IMR-90 (cell line): ENCODE results near the gene MIPEP. TPM values are rescaled to one million over a fixed set of nuclear protein-coding genes. Genes with fewer than 3 reads are reported as not detected.

Source experiments
- ATAC-seq: fragments of 200-7000 bp; cut with Tn5 transposase; 2 replicates; pipeline ENCODE4 v1.9.1; 2020; ENCODE audit warnings: low read depth, mild to moderate bottlenecking, moderate library complexity
- BruUV-seq: library from RNA; stranded (reverse); fragments of 400-500 nt; replicated peaks from 2 replicates; lab custom pipeline; 2021; lab: Mats Ljungman, UMichigan
- CTCF ChIA-PET: fragments of 300-600 bp; formaldehyde crosslinking; extraction: SDS; loops from one replicate; lab custom pipeline; 2021; ENCODE audit warnings: antibody characterized with exemption; lab: Yijun Ruan, JAX
- POLR2A ChIA-PET: fragments of 300-600 bp; sonication (Branson Sonifier 250); formaldehyde crosslinking; loops from one replicate; lab custom pipeline; 2022; ENCODE audit warnings: antibody characterized with exemption; ENCODE audit not compliant: unreplicated experiment; lab: Charles Lee
- DNase-seq: peaks from one replicate; pipeline ENCODE4 v3.0.0; 2013
- H2AFZ ChIP-seq: replicated peaks from 2 replicates; pipeline ENCODE3; 2013; ENCODE audit warnings: low read length, mild to moderate bottlenecking; ENCODE audit not compliant: poor library complexity
- H2AK5ac ChIP-seq: 2 replicates; pipeline ENCODE4 v1.6.1; 2013; ENCODE audit warnings: low read depth, low read length, inconsistent platforms
- H2AK9ac ChIP-seq: replicated peaks from 2 replicates; pipeline ENCODE3; 2013; ENCODE audit warnings: mild to moderate bottlenecking, low read depth, low read length, moderate library complexity; ENCODE audit not compliant: poor library complexity
- H2BK120ac ChIP-seq: 2 replicates; pipeline ENCODE4 v1.6.1; 2013; ENCODE audit warnings: low read depth, low read length, inconsistent platforms
- H2BK15ac ChIP-seq: 3 replicates; pipeline ENCODE4 v1.6.1; 2013; ENCODE audit warnings: low read depth, low read length, inconsistent platforms
- H2BK20ac ChIP-seq: 2 replicates; pipeline ENCODE4 v1.6.1; 2013; ENCODE audit warnings: low read depth, mild to moderate bottlenecking, inconsistent platforms, low read length, moderate library complexity
- H2BK5ac ChIP-seq: 2 replicates; pipeline ENCODE4 v1.6.1; 2013; ENCODE audit warnings: mild to moderate bottlenecking, low read depth, low read length, inconsistent platforms; ENCODE audit not compliant: poor library complexity, severe bottlenecking
- H3K14ac ChIP-seq: replicated peaks from 2 replicates; pipeline ENCODE4 v1.6.1; 2013; ENCODE audit warnings: low read depth, low read length, inconsistent platforms
- H3K18ac ChIP-seq: 2 replicates; pipeline ENCODE4 v1.6.1; 2013; ENCODE audit warnings: low read depth, low read length, control low read depth
- H3K23ac ChIP-seq: 2 replicates; pipeline ENCODE4 v1.6.1; 2013; ENCODE audit warnings: low read depth, low read length, inconsistent platforms
- H3K27ac ChIP-seq: 2 replicates; pipeline ENCODE4 v1.5.1; 2013; ENCODE audit warnings: mild to moderate bottlenecking, control low read depth, low read length; ENCODE audit not compliant: insufficient read depth
- H3K27me3 ChIP-seq: 2 replicates; pipeline ENCODE4 v1.6.1; 2013; ENCODE audit warnings: low read length; ENCODE audit not compliant: control insufficient read depth, insufficient read depth
- H3K36me3 ChIP-seq: 2 replicates; pipeline ENCODE4 v1.6.1; 2013; ENCODE audit warnings: low read length, mixed read lengths; ENCODE audit not compliant: control insufficient read depth, insufficient read depth
- H3K4ac ChIP-seq: 2 replicates; pipeline ENCODE4 v1.6.1; 2013; ENCODE audit warnings: low read depth, low read length, inconsistent platforms
- H3K4me1 ChIP-seq: 2 replicates; pipeline ENCODE4 v1.6.1; 2013; ENCODE audit warnings: low read length, mixed read lengths; ENCODE audit not compliant: control insufficient read depth, insufficient read depth
- H3K4me2 ChIP-seq: 2 replicates; pipeline ENCODE4 v1.6.1; 2013; ENCODE audit warnings: low read depth, mild to moderate bottlenecking, control low read depth, low read length, moderate library complexity
- H3K4me3 ChIP-seq: 2 replicates; pipeline ENCODE4 v1.5.1; 2013; ENCODE audit warnings: low read depth, mild to moderate bottlenecking, control low read depth, low read length, moderate library complexity; ENCODE audit not compliant: insufficient read depth
- H3K56ac ChIP-seq: 2 replicates; pipeline ENCODE4 v1.6.1; 2013; ENCODE audit warnings: low read length, inconsistent platforms; ENCODE audit not compliant: insufficient read depth; ENCODE audit errors: extremely low read depth
- H3K79me1 ChIP-seq, 2 experiments: 2 replicates each; pipeline ENCODE4 v1.6.1; 2013; ENCODE audit warnings: low read length in 2 of 2, inconsistent platforms in 1 of 2, low read depth in 1 of 2
- H3K9ac ChIP-seq: 2 replicates; pipeline ENCODE4 v1.6.1; 2013; ENCODE audit warnings: low read depth, low read length, control low read depth
- H3K9me1 ChIP-seq: 2 replicates; pipeline ENCODE4 v1.6.1; 2013; ENCODE audit warnings: low read length, inconsistent platforms; ENCODE audit not compliant: insufficient read depth
- H3K9me3 ChIP-seq: 2 replicates; pipeline ENCODE4 v1.6.1; 2013; ENCODE audit warnings: low read length; ENCODE audit not compliant: control insufficient read depth, insufficient read depth
- H4K20me1 ChIP-seq: 2 replicates; pipeline ENCODE4 v1.6.1; 2013; ENCODE audit warnings: low read length, inconsistent platforms; ENCODE audit not compliant: insufficient read depth
- H4K5ac ChIP-seq: 2 replicates; pipeline ENCODE4 v1.6.1; 2013; ENCODE audit warnings: mild to moderate bottlenecking, low read depth, low read length, control low read depth
- H4K8ac ChIP-seq, 2 experiments: 2 replicates each; pipeline ENCODE4 v1.6.1; 2013; ENCODE audit warnings: low read depth in 2 of 2, low read length in 2 of 2, control low read depth in 1 of 2, inconsistent platforms in 1 of 2
- H4K91ac ChIP-seq: 2 replicates; pipeline ENCODE4 v1.6.1; 2013; ENCODE audit warnings: low read depth, low read length, inconsistent platforms; ENCODE audit not compliant: insufficient read depth
- BHLHE40 ChIP-seq: fragments of 150-350 bp; IDR thresholded peaks from 2 replicates; pipeline ENCODE4 v1.6.1; 2016; ENCODE audit warnings: mild to moderate bottlenecking, low read depth, low read length
- CEBPB ChIP-seq: IDR thresholded peaks from 2 replicates; pipeline ENCODE4 v1.6.1; 2012; ENCODE audit warnings: low read depth, low read length, improper control_type of control experiment
- CHD1 ChIP-seq: IDR thresholded peaks from 2 replicates; pipeline ENCODE4 v1.6.1; 2012; ENCODE audit warnings: low read depth, low read length, improper control_type of control experiment
- FOS ChIP-seq: fragments of 150-350 bp; IDR thresholded peaks from 2 replicates; pipeline ENCODE4 v1.6.1; 2016; ENCODE audit warnings: low read depth, low read length
- MAFK ChIP-seq: IDR thresholded peaks from 2 replicates; pipeline ENCODE4 v1.6.1; 2012; ENCODE audit warnings: low read depth, low read length, improper control_type of control experiment
- MAZ ChIP-seq: IDR thresholded peaks from 2 replicates; pipeline ENCODE4 v1.6.1; 2012; ENCODE audit warnings: low read depth, mild to moderate bottlenecking, low read length, improper control_type of control experiment, moderate library complexity, borderline replicate concordance
- MXI1 ChIP-seq: IDR thresholded peaks from 2 replicates; pipeline ENCODE4 v1.6.1; 2012; ENCODE audit warnings: low read depth, mild to moderate bottlenecking, low read length, moderate library complexity, borderline replicate concordance
- NFE2L2 ChIP-seq: fragments of 150-350 bp; IDR thresholded peaks from 2 replicates; pipeline ENCODE4 v1.6.1; 2016; ENCODE audit warnings: low read depth, mild to moderate bottlenecking, low read length
- POLR2A ChIP-seq: IDR thresholded peaks from 2 replicates; pipeline ENCODE4 v1.6.1; 2012; ENCODE audit warnings: mild to moderate bottlenecking, low read depth, low read length
- RAD21 ChIP-seq: IDR thresholded peaks from 2 replicates; pipeline ENCODE4 v1.6.1; 2012; ENCODE audit warnings: low read length, improper control_type of control experiment
- RCOR1 ChIP-seq: IDR thresholded peaks from 2 replicates; pipeline ENCODE4 v1.6.1; 2012; ENCODE audit warnings: mild to moderate bottlenecking, low read length, improper control_type of control experiment; ENCODE audit not compliant: insufficient replicate concordance
- RFX5 ChIP-seq: IDR thresholded peaks from 2 replicates; pipeline ENCODE4 v1.8.0; 2012; ENCODE audit warnings: low read depth, mild to moderate bottlenecking, low read length, moderate library complexity
- SMC3 ChIP-seq: fragments of 150-350 bp; IDR thresholded peaks from 2 replicates; pipeline ENCODE4 v1.6.1; 2016; ENCODE audit warnings: low read depth, mild to moderate bottlenecking, antibody characterized with exemption, low read length, moderate library complexity
- WGBS, 2 experiments: methylation state at CpG; one replicate each; pipeline versions ENCODE4 v1.1.5 to v1.1.7; 2013; ENCODE audit warnings: missing lambda C conversion rate in 2 of 2; ENCODE audit not compliant: insufficient read length in 1 of 2; ENCODE audit errors: extremely low coverage in 2 of 2; 5-methylcytosine and 5-hydroxymethylcytosine counted together
- dilution Hi-C: fragments of 300-500 bp; cut with HindIII; formaldehyde crosslinking; loops from one replicate; pipeline ENCODE4 v1.14.3; 2018; ENCODE audit warnings: low sequenced_read_pairs; ENCODE audit not compliant: unreplicated experiment
- in situ Hi-C: fragments of 300-500 bp; cut with MboI; formaldehyde crosslinking; loops from 3 replicates; pipeline ENCODE4 v1.14.3; 2019; ENCODE audit warnings: low sequenced_read_pairs, inconsistent platforms, mixed read lengths
- intact Hi-C: fragments of 100-400 bp; cut with micrococcal nuclease; formaldehyde crosslinking; loops from 2 replicates; pipeline ENCODE4 v1.10.0; 2022
- polyA plus RNA-seq, 3 experiments: library from polyadenylated mRNA; depleted of rRNA; stranded (reverse); fragments of >200 nt; gene quantifications; 2 replicates each; pipeline ENCODE4 v1.2.3, GENCODE V29; 2012; ENCODE audit warnings: low replicate concordance in 1 of 3
- total RNA-seq: library from RNA; depleted of rRNA; stranded (reverse); fragments of >200 nt; gene quantifications from 2 replicates; pipeline ENCODE4 v1.2.3, GENCODE V29; 2012
- TF ChIP-seq, protein P1 (sequence below): fragments of 150-350 bp; IDR thresholded peaks from 2 replicates; pipeline ENCODE4 v1.6.1; 2017; ENCODE audit warnings: mild to moderate bottlenecking, antibody characterized with exemption, low read length, low read depth
- TF ChIP-seq, protein P2 (sequence below): fragments of 150-350 bp; IDR thresholded peaks from 2 replicates; pipeline ENCODE4 v1.6.1; 2016; ENCODE audit warnings: low read depth, mild to moderate bottlenecking, low read length, moderate library complexity, borderline replicate concordance
- TF ChIP-seq, protein P3 (sequence below): conservative IDR thresholded peaks from 2 replicates; pipeline ENCODE4 v1.5.1; 2012; ENCODE audit warnings: mild to moderate bottlenecking, low read depth, low read length, improper control_type of control experiment

The MIPEP gene
- total and polyA plus RNA-seq, 2 of the 4 experiments (the other 2 are of a cell fraction): 15.0 to 21.5 TPM

DNA sequence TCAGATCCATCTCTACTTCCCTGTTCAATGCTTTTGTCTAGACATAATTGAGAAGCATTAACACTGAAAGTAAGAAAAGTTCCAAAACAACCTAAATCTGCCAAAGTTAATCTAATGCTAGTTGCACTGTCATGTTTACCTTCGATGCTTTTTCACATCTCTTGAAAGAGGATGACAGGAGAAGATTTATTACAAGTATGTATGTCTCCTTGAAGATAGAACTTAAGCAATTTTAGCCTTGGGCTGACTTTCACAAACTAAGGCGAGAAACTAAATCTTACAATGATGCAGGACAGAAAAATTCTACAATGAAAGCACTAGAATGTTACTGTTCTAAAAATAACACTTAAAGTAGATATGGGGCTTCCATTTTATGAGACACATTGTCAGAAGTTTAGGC lies 64.0 kb downstream of the MIPEP start:
- Histone ChIP-seq H3K4me2 (no peak overlapping the region), H2AFZ (no peak overlapping the region), H2BK120ac (no peak overlapping the region), H3K9me1 (no peaks in the 10 kb centered on the region), H3K14ac (no peak overlapping the region), H3K79me1 (no peaks in the 10 kb centered on the region), H3K56ac (no peak overlapping the region), H3K9ac (no peak overlapping the region), H3K23ac (no peak overlapping the region), H3K36me3 (peaks cover 12% of the 10 kb centered on the region; the same call in 1 of the 2 replicates), H4K20me1 (no peaks in the 10 kb centered on the region), H3K18ac (no peak overlapping the region), H2BK15ac (no peak overlapping the region), H4K91ac (no peak overlapping the region), H2BK5ac (no peak overlapping the region), H2AK9ac (no peak overlapping the region), H3K4me3 (no peak overlapping the region), H3K4ac (no peak overlapping the region), H3K9me3 (peaks cover 6% of the 10 kb centered on the region), H2BK20ac (no peak overlapping the region), H3K27ac (no peak overlapping the region), H3K4me1 (peaks cover 2% of the 10 kb centered on the region; the same call in 1 of the 2 replicates), H3K27me3 (no peaks in the 10 kb centered on the region), H4K5ac (no peak overlapping the region; the same call in 1 of the 2 replicates), H2AK5ac (no peak overlapping the region), H4K8ac (no peak overlapping the region)
- intact Hi-C loops: no loop called here
- dilution Hi-C loops: no loop called here
- POLR2A ChIA-PET: no interaction called here
- CTCF ChIA-PET: no interaction called here
- no TSS peak for BruUV-seq
- TF ChIP-seq MAFK: no peak
- no peak for TF ChIP-seq RCOR1
- TF ChIP-seq, protein P1, sequence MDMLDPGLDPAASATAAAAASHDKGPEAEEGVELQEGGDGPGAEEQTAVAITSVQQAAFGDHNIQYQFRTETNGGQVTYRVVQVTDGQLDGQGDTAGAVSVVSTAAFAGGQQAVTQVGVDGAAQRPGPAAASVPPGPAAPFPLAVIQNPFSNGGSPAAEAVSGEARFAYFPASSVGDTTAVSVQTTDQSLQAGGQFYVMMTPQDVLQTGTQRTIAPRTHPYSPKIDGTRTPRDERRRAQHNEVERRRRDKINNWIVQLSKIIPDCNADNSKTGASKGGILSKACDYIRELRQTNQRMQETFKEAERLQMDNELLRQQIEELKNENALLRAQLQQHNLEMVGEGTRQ: no peak
- no peak for TF ChIP-seq NFE2L2
- TF ChIP-seq MXI1: no peak
- no peak for TF ChIP-seq BHLHE40
- TF ChIP-seq SMC3: no peak
- TF ChIP-seq RFX5: no peak
- TF ChIP-seq POLR2A: no peak
- TF ChIP-seq CHD1: no peak
- no peak for TF ChIP-seq FOS
- TF ChIP-seq, protein P2, sequence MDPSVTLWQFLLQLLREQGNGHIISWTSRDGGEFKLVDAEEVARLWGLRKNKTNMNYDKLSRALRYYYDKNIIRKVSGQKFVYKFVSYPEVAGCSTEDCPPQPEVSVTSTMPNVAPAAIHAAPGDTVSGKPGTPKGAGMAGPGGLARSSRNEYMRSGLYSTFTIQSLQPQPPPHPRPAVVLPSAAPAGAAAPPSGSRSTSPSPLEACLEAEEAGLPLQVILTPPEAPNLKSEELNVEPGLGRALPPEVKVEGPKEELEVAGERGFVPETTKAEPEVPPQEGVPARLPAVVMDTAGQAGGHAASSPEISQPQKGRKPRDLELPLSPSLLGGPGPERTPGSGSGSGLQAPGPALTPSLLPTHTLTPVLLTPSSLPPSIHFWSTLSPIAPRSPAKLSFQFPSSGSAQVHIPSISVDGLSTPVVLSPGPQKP: no peak
- TF ChIP-seq CEBPB: no peak
- TF ChIP-seq MAZ: no peak
- TF ChIP-seq, protein P3, sequence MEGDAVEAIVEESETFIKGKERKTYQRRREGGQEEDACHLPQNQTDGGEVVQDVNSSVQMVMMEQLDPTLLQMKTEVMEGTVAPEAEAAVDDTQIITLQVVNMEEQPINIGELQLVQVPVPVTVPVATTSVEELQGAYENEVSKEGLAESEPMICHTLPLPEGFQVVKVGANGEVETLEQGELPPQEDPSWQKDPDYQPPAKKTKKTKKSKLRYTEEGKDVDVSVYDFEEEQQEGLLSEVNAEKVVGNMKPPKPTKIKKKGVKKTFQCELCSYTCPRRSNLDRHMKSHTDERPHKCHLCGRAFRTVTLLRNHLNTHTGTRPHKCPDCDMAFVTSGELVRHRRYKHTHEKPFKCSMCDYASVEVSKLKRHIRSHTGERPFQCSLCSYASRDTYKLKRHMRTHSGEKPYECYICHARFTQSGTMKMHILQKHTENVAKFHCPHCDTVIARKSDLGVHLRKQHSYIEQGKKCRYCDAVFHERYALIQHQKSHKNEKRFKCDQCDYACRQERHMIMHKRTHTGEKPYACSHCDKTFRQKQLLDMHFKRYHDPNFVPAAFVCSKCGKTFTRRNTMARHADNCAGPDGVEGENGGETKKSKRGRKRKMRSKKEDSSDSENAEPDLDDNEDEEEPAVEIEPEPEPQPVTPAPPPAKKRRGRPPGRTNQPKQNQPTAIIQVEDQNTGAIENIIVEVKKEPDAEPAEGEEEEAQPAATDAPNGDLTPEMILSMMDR: no peak
- TF ChIP-seq RAD21: no peak
- no peak for ATAC-seq
- no CpG with 5 or more reads among the region's 2 CpGs for WGBS, 2 experiments
- in situ Hi-C loops: no loop called here
- no peak for DNase-seq
